Measurements from ENCODE around the gene GPC6.

Gene GPC6

GRCh38 chr13:93689333-93689732, 462.7 kb downstream of the GPC6 start:
- no peak for DNase-seq (ENCODE audit: low read depth)
- no peak for TF ChIP-seq CTCF (IDR thresholded peaks at IDR 0.05; ENCODE audit: low read depth, low read length)
- TF ChIP-seq MYC (IDR thresholded peaks at IDR 0.05; ENCODE audit: low read depth, low read length): no peak

GRCh38 chr13:93690139-93690538, 463.5 kb downstream of the GPC6 start:
- no peak for TF ChIP-seq MYC (IDR thresholded peaks at IDR 0.05; ENCODE audit: low read depth, low read length)
- no peak for TF ChIP-seq POLR2A (IDR thresholded peaks at IDR 0.05; ENCODE audit: extremely low read depth, insufficient read length)
- no peak for TF ChIP-seq CTCF (IDR thresholded peaks at IDR 0.05; ENCODE audit: low read depth, low read length)
- no peak for TF ChIP-seq MAX (IDR thresholded peaks at IDR 0.05; ENCODE audit: low read depth, low read length)
- no peak overlapping the region for H3K4me3 ChIP-seq (ENCODE audit: low read depth, low read length)
- peak; percentile 18 for DNase-seq (ENCODE audit: low read depth)

More at GRCh38 chr13:93689333-93689732, 462.7 kb downstream of the GPC6 start:
- no peak overlapping the region for H3K4me3 ChIP-seq (ENCODE audit: low read depth, low read length)

GRCh38 chr13:93698016-93698613, 471.5 kb downstream of the GPC6 start:
- TF ChIP-seq MYC (IDR thresholded peaks at IDR 0.05; ENCODE audit: low read depth, low read length): no peak
- no peak overlapping the region for H3K4me3 ChIP-seq (ENCODE audit: low read depth, low read length)
- no peak for DNase-seq (ENCODE audit: low read depth)

- DNase-seq (ENCODE audit: low read depth): no peak
- TF ChIP-seq MYC (IDR thresholded peaks at IDR 0.05; ENCODE audit: low read depth, low read length) (no peak), POLR2A (IDR thresholded peaks at IDR 0.05; ENCODE audit: extremely low read depth, insufficient read length) (no peak), MAX (IDR thresholded peaks at IDR 0.05; ENCODE audit: low read depth, low read length) (no peak), CTCF (IDR thresholded peaks at IDR 0.05; ENCODE audit: low read depth, low read length) (no peak)
- H3K4me3 ChIP-seq (ENCODE audit: low read depth, low read length): no peak overlapping the region
Measured at GRCh38 chr13:93700115-93700514, 473.5 kb downstream of the GPC6 start.

- no peak overlapping the region for H3K4me3 ChIP-seq (ENCODE audit: low read depth, low read length)
- DNase-seq (ENCODE audit: low read depth): no peak
- TF ChIP-seq CTCF (IDR thresholded peaks at IDR 0.05; ENCODE audit: low read depth, low read length) (no peak), POLR2A (IDR thresholded peaks at IDR 0.05; ENCODE audit: extremely low read depth, insufficient read length) (no peak), MAX (IDR thresholded peaks at IDR 0.05; ENCODE audit: low read depth, low read length) (no peak), MYC (IDR thresholded peaks at IDR 0.05; ENCODE audit: low read depth, low read length) (no peak)
Measured at GRCh38 chr13:93708308-93709075, 481.9 kb downstream of the GPC6 start.

GRCh38 chr13:93709506-93710244, 483.1 kb downstream of the GPC6 start:
- no peak overlapping the region for H3K4me3 ChIP-seq (ENCODE audit: low read depth, low read length)
- TF ChIP-seq CTCF (IDR thresholded peaks at IDR 0.05; ENCODE audit: low read depth, low read length) (no peak), POLR2A (IDR thresholded peaks at IDR 0.05; ENCODE audit: extremely low read depth, insufficient read length) (no peak), MAX (IDR thresholded peaks at IDR 0.05; ENCODE audit: low read depth, low read length) (no peak), MYC (IDR thresholded peaks at IDR 0.05; ENCODE audit: low read depth, low read length) (no peak)
- no peak for DNase-seq (ENCODE audit: low read depth)

Measured in NB4 (cell line).